Spleen (tissue), 11 donors: Measurements from ENCODE around the gene PIP4K2B. TPM values are rescaled to one million over a fixed set of nuclear protein-coding genes. Genes with fewer than 3 reads are reported as not detected.

Source experiments
- DNase-seq: peaks from one replicate; pipeline ENCODE4 v3.0.0-alpha.2; 2020
- H3K27ac ChIP-seq, 8 donors: fragments of 200-600 bp; sonication (generic) in 7 of 8; 1 replicate in 4 of 8; 2 replicates in 4 of 8; pipeline versions ENCODE4 v1.5.0 to v1.8.0; 2016 to 2021; ENCODE audit warnings: inconsistent platforms in 4 of 8, mild to moderate bottlenecking in 4 of 8, moderate library complexity in 1 of 8
- H3K27me3 ChIP-seq, 7 donors: fragments of 200-600 bp; sonication (generic) in 6 of 7; replicated peaks in 1 of 7; 1 replicate in 4 of 7; 2 replicates in 3 of 7; pipeline versions ENCODE4 v1.5.0 to v1.8.0; 2016 to 2021; ENCODE audit warnings: inconsistent platforms in 3 of 7, mild to moderate bottlenecking in 1 of 7
- H3K36me3 ChIP-seq, 6 donors: fragments of 200-600 bp; sonication (generic) in 5 of 6; 1 replicate in 4 of 6; 2 replicates in 2 of 6; pipeline versions ENCODE4 v1.5.0 to v1.8.0; 2016 to 2021; ENCODE audit warnings: inconsistent platforms in 2 of 6
- H3K4me1 ChIP-seq, 6 donors: fragments of 200-600 bp; sonication (generic) in 5 of 6; 1 replicate in 3 of 6; 2 replicates in 3 of 6; pipeline versions ENCODE4 v1.5.0 to v1.8.0; 2016 to 2021; ENCODE audit warnings: inconsistent platforms in 3 of 6
- H3K4me3 ChIP-seq, 8 donors: fragments of 200-600 bp; sonication (generic) in 7 of 8; 1 replicate in 4 of 8; 2 replicates in 4 of 8; pipeline versions ENCODE4 v1.5.0 to v1.8.0; 2016 to 2021; ENCODE audit warnings: inconsistent platforms in 4 of 8, mild to moderate bottlenecking in 4 of 8, moderate library complexity in 2 of 8
- H3K9me3 ChIP-seq, 8 donors: fragments of 200-600 bp; sonication (generic) in 7 of 8; 1 replicate in 4 of 8; 2 replicates in 4 of 8; pipeline versions ENCODE4 v1.5.0 to v1.8.0; 2016 to 2021; ENCODE audit warnings: inconsistent platforms in 4 of 8
- CTCF ChIP-seq, 11 experiments: fragments of 200-600 bp in 7 of 11; fragments of 450-650 bp in 4 of 11; sonication (generic) in 4 of 11; IDR thresholded peaks in 8 of 11; conservative IDR thresholded peaks in 3 of 11; 1 replicate in 7 of 11; 2 replicates in 4 of 11; pipeline versions ENCODE4 v1.4.0 to v1.8.0; 2016 to 2021; ENCODE audit warnings: antibody characterized with exemption in 11 of 11, inconsistent platforms in 4 of 11, mild to moderate bottlenecking in 1 of 11
- POLR2A ChIP-seq, 3 donors: fragments of 450-650 bp; IDR thresholded peaks; one replicate each; pipeline ENCODE4 v1.5.1; 2017; ENCODE audit warnings: antibody characterized with exemption in 3 of 3, mild to moderate bottlenecking in 1 of 3
- POLR2AphosphoS5 ChIP-seq, 3 donors: sonication (generic); formaldehyde crosslinking; IDR thresholded peaks; one replicate each; pipeline ENCODE4 v1.5.1; 2017; ENCODE audit warnings: antibody characterized with exemption in 3 of 3
- WGBS, 5 donors: extraction: QIAGEN DNeasy Blood & Tissue Kit in 3 of 5; methylation state at CpG; one replicate each; pipeline versions ENCODE4 v1.1.5 to v1.1.7; 2013 to 2018; 5-methylcytosine and 5-hydroxymethylcytosine counted together
- intact Hi-C: fragments of 100-400 bp; cut with DNase I; formaldehyde crosslinking; loops from one replicate; pipeline ENCODE4 v1.15.0; 2023; ENCODE audit warnings: low total_unique reads
- polyA plus RNA-seq, 3 donors: library from polyadenylated mRNA; stranded (reverse); fragments of 200-250 nt; gene quantifications; one replicate each; pipeline ENCODE4 v1.2.1, GENCODE V29; 2013
- total RNA-seq, 7 donors: library from RNA; depleted of rRNA in 3 of 7; stranded (reverse); fragments of >200 nt in 3 of 7; fragmentation: NEBNext Ultra II Directional in 4 of 7; extraction: Animal tissue kit (Norgen Biotek cat#: 25700) in 4 of 7; gene quantifications; one replicate each; pipeline versions ENCODE4 v1.1.0 to v1.2.1, GENCODE V29; 2016 to 2021
- donor health status: healthy with polysubstance abuse.
- donor health status: DM: no; HTN: no; CAD: no; lungs with moderate emphysema.
- donor health status: DM: no; HTN: no; CAD: no.
- donor health status: Bipolar disorder and iron deficiency.
- donor health status: healthy.
- donor health status: DM: no; HTN: no; CAD: no.
- donor health status: DM: yes; HTN: yes; CAD: no.

PIP4K2B gene
- total and polyA plus RNA-seq, 10 donors = 11.4 to 48.4 (median 37.3) TPM

- TF ChIP-seq POLR2AphosphoS5 (IDR thresholded peaks at IDR 0.05) = no peak
- Histone ChIP-seq H3K27ac (peak overlapping the region in 1 of 8 donors; percentile 24), H3K36me3 (peaks cover 0 to 100% (median 96%) of the 10 kb centered on the region in 6 donors), H3K4me1 (peaks cover 0 to 5% (median 0%) of the 10 kb centered on the region in 6 donors), H3K4me3 (no peak overlapping the region), H3K9me3 (no peaks in the 10 kb centered on the region), H3K27me3 (no peaks in the 10 kb centered on the region)
- intact Hi-C loops = no loop called here
- DNase-seq = no peak
- WGBS, 5 donors = 81 to 93% (median 86%) methylated on average over 5 of the region's 5 CpGs
Measured at GRCh38 chr17:38766341-38766740, 33.0 kb downstream of the PIP4K2B start.

- Histone ChIP-seq H3K4me3 (no peak overlapping the region), H3K36me3 (peaks cover 8 to 100% (median 98%) of the 10 kb centered on the region in 6 donors), H3K27me3 (no peaks in the 10 kb centered on the region), H3K9me3 (no peaks in the 10 kb centered on the region), H3K4me1 (peaks cover 0 to 14% (median 2%) of the 10 kb centered on the region in 6 donors), H3K27ac (no peak overlapping the region)
- intact Hi-C loops = no loop called here
- 90 to 99% (median 94%) methylated on average over 3 of the region's 3 CpGs for WGBS, 5 donors
- TF ChIP-seq POLR2A (IDR thresholded peaks at IDR 0.05) = no peak
- no peak for TF ChIP-seq POLR2AphosphoS5 (IDR thresholded peaks at IDR 0.05)
- TF ChIP-seq CTCF (IDR thresholded peaks at IDR 0.05 in 8 of 11, conservative IDR thresholded peaks at IDR 0.05 in 3 of 11) = no peak
- no peak for DNase-seq
Measured at GRCh38 chr17:38762231-38762630, 37.1 kb downstream of the PIP4K2B start.

GRCh38 chr17:38761612-38762011 lies 37.7 kb downstream of the PIP4K2B start:
- Histone ChIP-seq H3K27me3 (no peaks in the 10 kb centered on the region), H3K4me3 (no peak overlapping the region), H3K36me3 (peaks cover 9 to 100% (median 98%) of the 10 kb centered on the region in 6 donors), H3K9me3 (no peaks in the 10 kb centered on the region), H3K4me1 (peaks cover 0 to 17% (median 1%) of the 10 kb centered on the region in 6 donors), H3K27ac (no peak overlapping the region)
- TF ChIP-seq POLR2AphosphoS5 (IDR thresholded peaks at IDR 0.05) (no peak), CTCF (IDR thresholded peaks at IDR 0.05 in 8 of 11, conservative IDR thresholded peaks at IDR 0.05 in 3 of 11) (peak in 2 of 11 experiments; percentile 15 to 26)
- 82 to 94% (median 84%) methylated on average over 4 of the region's 4 CpGs for WGBS, 5 donors
- intact Hi-C loops = no loop called here
- peak; percentile 57 for DNase-seq

GRCh38 chr17:38753071-38753506 lies 46.3 kb downstream of the PIP4K2B start:
- Histone ChIP-seq H3K4me3 (peak overlapping the region; percentile 69 to 96 (median 88)), H3K9me3 (no peaks in the 10 kb centered on the region), H3K4me1 (peaks cover 40 to 90% (median 65%) of the 10 kb centered on the region in 6 donors), H3K36me3 (peaks cover 3 to 48% (median 38%) of the 10 kb centered on the region in 6 donors), H3K27ac (peak overlapping the region; percentile 67 to 96 (median 92)), H3K27me3 (peaks cover 0 to 35% (median 29%) of the 10 kb centered on the region in 7 donors)
- WGBS, 5 donors = 9 to 17% (median 10%) methylated on average over 15 to 22 of the region's 22 CpGs
- DNase-seq = peak; percentile 89
- intact Hi-C loops = no loop called here
- TF ChIP-seq POLR2AphosphoS5 (IDR thresholded peaks at IDR 0.05) = no peak
- TF ChIP-seq CTCF (IDR thresholded peaks at IDR 0.05 in 8 of 11, conservative IDR thresholded peaks at IDR 0.05 in 3 of 11) = no peak
